ENCODE measurements around the gene ASS1.

DNA sequence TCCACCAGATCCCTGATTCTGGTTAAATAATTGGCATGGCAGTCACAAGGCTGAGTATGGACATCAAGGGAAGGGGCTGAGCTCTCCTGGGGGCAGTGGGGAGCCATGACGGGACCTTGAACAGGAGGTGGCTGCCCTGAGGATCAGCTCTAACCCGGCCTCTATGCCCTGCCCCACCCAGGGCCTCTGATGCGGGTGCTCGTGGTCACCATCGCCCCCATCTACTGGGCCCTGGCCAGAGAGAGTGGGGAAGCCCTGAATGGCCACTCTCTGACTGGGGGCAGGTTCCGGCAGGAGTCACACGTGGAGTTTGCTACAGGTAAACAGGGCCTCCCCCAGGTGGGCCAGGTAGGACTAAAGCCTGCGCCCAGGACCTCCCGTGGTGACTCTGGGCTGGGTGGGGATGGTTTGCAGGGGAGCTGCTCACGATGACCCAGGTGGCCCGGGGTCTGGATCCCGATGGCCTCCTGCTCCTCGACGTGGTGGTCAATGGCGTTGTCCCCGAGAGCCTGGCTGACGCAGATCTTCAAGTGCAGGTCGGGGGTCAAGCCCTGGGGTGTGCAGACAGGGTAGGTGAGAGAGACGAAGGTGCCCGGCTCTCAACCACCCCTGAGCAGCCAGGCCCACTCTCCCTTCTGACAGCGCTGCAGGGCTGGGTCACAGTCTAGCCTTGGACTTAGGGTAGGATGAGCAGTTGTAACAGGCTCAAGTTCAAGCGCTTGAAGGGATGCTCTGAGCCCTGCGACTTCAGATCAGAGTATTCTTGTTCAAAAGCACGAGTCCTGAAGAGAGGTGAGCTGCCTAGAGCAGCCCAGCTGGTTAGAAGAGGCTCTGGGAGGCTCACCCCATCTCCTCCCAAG, 19.9 kb upstream of the ASS1 start:
- TF ChIP-seq FOXP2 (optimal IDR thresholded peaks at IDR 0.05; ENCODE audit: control extremely low read depth, extremely low read length, insufficient read depth) = no peak
- no peak for TF ChIP-seq EZH2 (IDR thresholded peaks at IDR 0.05)
- no peak for TF ChIP-seq POLR2AphosphoS5 (IDR thresholded peaks at IDR 0.05; ENCODE audit: borderline replicate concordance, low read depth, low read length)
